Endothelial cell of umbilical vein (primary cell): ENCODE data around the gene CALY. TPM values are rescaled to one million over a fixed set of nuclear protein-coding genes. Genes with fewer than 3 reads are reported as not detected.

Experiments used
- BruUV-seq: library from RNA; stranded (reverse); fragments of 400-500 nt; replicated peaks from 2 replicates; lab custom pipeline; 2021; lab: Mats Ljungman, UMichigan
- CTCF ChIA-PET: fragments of 300-600, 350-600 bp; sonication (Branson Sonifier 250); formaldehyde crosslinking; loops from one replicate; lab custom pipeline; 2021; ENCODE audit warnings: antibody characterized with exemption, inconsistent platforms; lab: Charles Lee
- POLR2A ChIA-PET: fragments of 300-600, 350-600 bp; sonication (Branson Sonifier 250); formaldehyde crosslinking; loops from one replicate; lab custom pipeline; 2021; ENCODE audit warnings: antibody characterized with exemption, inconsistent platforms; lab: Charles Lee
- DNase-seq: peaks from one replicate; pipeline ENCODE4 v3.0.0-alpha.2; 2011; ENCODE audit warnings: low read depth, low spot score
- FAIRE-seq: peaks from 2 replicates; lab custom pipeline; 2011; peaks lifted over from hg19 to GRCh38; lab: Jason Lieb, UNC
- H2AFZ ChIP-seq: 2 replicates; pipeline ENCODE4 v1.6.0; 2012; ENCODE audit warnings: low read depth, low read length, control low read depth, inconsistent platforms
- H3K27ac ChIP-seq: 2 replicates; pipeline ENCODE4 v1.5.1; 2011; ENCODE audit warnings: low read depth, mild to moderate bottlenecking, control low read depth, low read length, moderate library complexity; ENCODE audit not compliant: insufficient read depth
- H3K27me3 ChIP-seq, 2 experiments: 2 replicates each; pipeline versions ENCODE4 v1.6.0 to v1.6.1; 2011; ENCODE audit warnings: low read length in 2 of 2, mixed read lengths in 1 of 2; ENCODE audit not compliant: control insufficient read depth in 2 of 2, insufficient read depth in 2 of 2
- H3K36me3 ChIP-seq, 2 experiments: 2 replicates in 1 of 2; 3 replicates in 1 of 2; pipeline ENCODE4 v1.5.1; 2011; ENCODE audit warnings: low read length in 2 of 2, mild to moderate bottlenecking in 1 of 2, moderate library complexity in 1 of 2; ENCODE audit not compliant: control insufficient read depth in 2 of 2, insufficient read depth in 2 of 2; ENCODE audit errors: extremely low read depth in 1 of 2
- H3K4me1 ChIP-seq: 3 replicates; pipeline ENCODE4 v1.5.1; 2011; ENCODE audit warnings: mild to moderate bottlenecking, low read length; ENCODE audit not compliant: control insufficient read depth, insufficient read depth; ENCODE audit errors: extremely low read depth
- H3K4me2 ChIP-seq: 2 replicates; pipeline ENCODE4 v1.6.1; 2011; ENCODE audit warnings: low read length, control low read depth, mixed read lengths; ENCODE audit not compliant: insufficient read depth
- H3K4me3 ChIP-seq, 3 experiments: fragments of 200-600 bp in 1 of 3; sonication (generic), shearing (Covaris generic) in 1 of 3; replicated peaks in 1 of 3; 2 replicates each; pipeline ENCODE4 v1.5.1; 2011 to 2016; ENCODE audit warnings: control low read depth in 3 of 3, low read length in 3 of 3, mild to moderate bottlenecking in 2 of 3, inconsistent platforms in 1 of 3, low read depth in 1 of 3, moderate library complexity in 1 of 3; ENCODE audit not compliant: insufficient read depth in 1 of 3
- H3K79me2 ChIP-seq: 2 replicates; pipeline ENCODE4 v1.6.0; 2012; ENCODE audit warnings: low read length, inconsistent platforms; ENCODE audit not compliant: control insufficient read depth, insufficient read depth
- H3K9ac ChIP-seq: replicated peaks from 2 replicates; pipeline ENCODE3; 2011; ENCODE audit warnings: low read length, control low read depth; ENCODE audit not compliant: insufficient read depth; ENCODE audit errors: extremely low read depth
- H3K9me1 ChIP-seq: replicated peaks from 3 replicates; pipeline ENCODE4 v1.6.0; 2011; ENCODE audit warnings: mild to moderate bottlenecking, low read length; ENCODE audit not compliant: control insufficient read depth, insufficient read depth; ENCODE audit errors: extremely low read depth
- H3K9me3 ChIP-seq: replicated peaks from 2 replicates; pipeline ENCODE4 v1.5.1; 2012; ENCODE audit warnings: low read length, inconsistent platforms; ENCODE audit not compliant: control insufficient read depth, insufficient read depth
- H4K20me1 ChIP-seq: replicated peaks from 2 replicates; pipeline ENCODE3; 2011; ENCODE audit warnings: mild to moderate bottlenecking, low read length; ENCODE audit not compliant: control insufficient read depth, insufficient read depth; ENCODE audit errors: extremely low read depth
- EZH2 ChIP-seq: IDR thresholded peaks from 2 replicates; pipeline ENCODE4 v1.6.1; 2012; ENCODE audit warnings: borderline replicate concordance, low read depth, mild to moderate bottlenecking, moderate library complexity, low read length, inconsistent platforms; ENCODE audit not compliant: severe bottlenecking
- FOS ChIP-seq: IDR thresholded peaks from 2 replicates; pipeline ENCODE4 v1.6.1; 2011; ENCODE audit warnings: mild to moderate bottlenecking, low read length, moderate library complexity, borderline replicate concordance; ENCODE audit not compliant: insufficient read depth
- GATA2 ChIP-seq: IDR thresholded peaks from 2 replicates; pipeline ENCODE4 v1.7.0; 2011; ENCODE audit warnings: low read depth, mild to moderate bottlenecking, moderate library complexity, mixed read lengths, low read length; ENCODE audit not compliant: insufficient read length, insufficient read depth
- JUN ChIP-seq: IDR thresholded peaks from 2 replicates; pipeline ENCODE4 v1.6.1; 2011; ENCODE audit warnings: borderline replicate concordance, low read depth; ENCODE audit not compliant: insufficient read length, insufficient read depth
- MYC ChIP-seq: IDR thresholded peaks from one replicate; pipeline ENCODE4 v1.6.1; 2011; ENCODE audit warnings: mild to moderate bottlenecking, low read depth, low read length
- POLR2A ChIP-seq: IDR thresholded peaks from 2 replicates; pipeline ENCODE4 v1.6.1; 2012; ENCODE audit warnings: low read depth, mild to moderate bottlenecking, control low read depth, low read length
- POLR2AphosphoS5 ChIP-seq: IDR thresholded peaks from 2 replicates; pipeline ENCODE4 v1.6.1; 2012; ENCODE audit warnings: low read depth, mild to moderate bottlenecking, control low read depth, low read length, moderate library complexity; ENCODE audit not compliant: insufficient read depth
- dilution Hi-C: fragments of 300-500 bp; cut with MboI; formaldehyde crosslinking; loops from one replicate; pipeline ENCODE4 v1.15.0; 2019; ENCODE audit warnings: low sequenced_read_pairs; ENCODE audit not compliant: extremely low pct_ligation_motif_present
- intact Hi-C: fragments of 100-400 bp; cut with micrococcal nuclease; formaldehyde crosslinking; loops from one replicate; pipeline ENCODE4 v1.10.0; 2022
- polyA plus RNA-seq, 4 experiments: library from polyadenylated mRNA; depleted of rRNA in 3 of 4; stranded (reverse) in 3 of 4; unstranded in 1 of 4; fragments of >200 nt; gene quantifications; 2 replicates each; pipeline versions ENCODE4 v1.2.1 to v1.2.3, GENCODE V29; 2011 to 2012; ENCODE audit warnings: missing spikeins in 1 of 4
- total RNA-seq: library from RNA; stranded (reverse); gene quantifications from 2 replicates; pipeline ENCODE4 v1.2.3, GENCODE V29; 2021
- TF ChIP-seq, protein P1 (sequence below), 2 donors: IDR thresholded peaks; 1 replicate in 1 of 2; 2 replicates in 1 of 2; pipeline ENCODE4 v1.5.1; 2011; ENCODE audit warnings: low read length in 2 of 2, mild to moderate bottlenecking in 2 of 2, moderate library complexity in 2 of 2, control low read depth in 1 of 2, inconsistent platforms in 1 of 2, low read depth in 1 of 2; ENCODE audit not compliant: insufficient read depth in 1 of 2; ENCODE audit errors: extremely low read depth in 1 of 2
- TF ChIP-seq, protein P2 (sequence below): IDR thresholded peaks from 2 replicates; pipeline ENCODE4 v1.6.1; 2011; ENCODE audit not compliant: insufficient read depth, insufficient read length

The CALY gene
- total and polyA plus RNA-seq, 2 donors (not counting 3 experiments of a cell fraction or from before 2014, with no cell fraction given) = not detected

DNA sequence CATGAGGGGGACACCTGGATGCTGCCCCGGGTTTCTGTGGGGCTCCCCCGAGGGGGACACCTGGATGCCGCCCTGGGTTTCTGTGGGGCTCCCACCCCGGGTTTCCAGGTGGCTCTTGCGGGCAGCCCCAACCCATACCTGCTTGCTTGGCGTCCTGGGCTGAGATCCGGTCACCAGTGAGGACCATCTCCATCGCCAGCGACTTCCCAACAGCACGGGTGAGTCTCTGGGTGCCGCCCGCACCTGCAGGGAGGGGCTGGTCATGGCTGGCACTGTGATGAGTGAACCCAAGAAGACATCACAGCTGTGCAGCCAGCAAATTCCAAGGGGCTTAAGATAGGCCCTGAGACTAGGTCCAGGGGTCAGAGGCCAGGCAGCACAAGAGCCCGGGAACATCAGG lies 30.1 kb upstream of the CALY start:
- no peak overlapping the region for H3K27ac ChIP-seq

More for the DNA sequence above, 30.1 kb upstream of the CALY start:
- ChIA-PET CTCF (no interaction called here), POLR2A (no interaction called here)
- Histone ChIP-seq H3K36me3 (peaks cover 2 to 47% of the 10 kb centered on the region in 2 experiments), H3K9ac (no peak overlapping the region), H3K9me1 (no peaks in the 10 kb centered on the region), H3K27me3 (no peaks in the 10 kb centered on the region), H3K79me2 (no peaks in the 10 kb centered on the region), H4K20me1 (no peaks in the 10 kb centered on the region), H3K4me2 (no peak overlapping the region), H3K4me3 (no peak overlapping the region), H2AFZ (no peak overlapping the region), H3K9me3 (no peaks in the 10 kb centered on the region), H3K4me1 (no peaks in the 10 kb centered on the region)
- intact Hi-C loops (no loop called here), dilution Hi-C loops (no loop called here)
- TF ChIP-seq FOS (no peak), POLR2A (no peak), MYC (no peak), POLR2AphosphoS5 (no peak), EZH2 (no peak), JUN (no peak), GATA2 (no peak)
- TF ChIP-seq, protein P1, sequence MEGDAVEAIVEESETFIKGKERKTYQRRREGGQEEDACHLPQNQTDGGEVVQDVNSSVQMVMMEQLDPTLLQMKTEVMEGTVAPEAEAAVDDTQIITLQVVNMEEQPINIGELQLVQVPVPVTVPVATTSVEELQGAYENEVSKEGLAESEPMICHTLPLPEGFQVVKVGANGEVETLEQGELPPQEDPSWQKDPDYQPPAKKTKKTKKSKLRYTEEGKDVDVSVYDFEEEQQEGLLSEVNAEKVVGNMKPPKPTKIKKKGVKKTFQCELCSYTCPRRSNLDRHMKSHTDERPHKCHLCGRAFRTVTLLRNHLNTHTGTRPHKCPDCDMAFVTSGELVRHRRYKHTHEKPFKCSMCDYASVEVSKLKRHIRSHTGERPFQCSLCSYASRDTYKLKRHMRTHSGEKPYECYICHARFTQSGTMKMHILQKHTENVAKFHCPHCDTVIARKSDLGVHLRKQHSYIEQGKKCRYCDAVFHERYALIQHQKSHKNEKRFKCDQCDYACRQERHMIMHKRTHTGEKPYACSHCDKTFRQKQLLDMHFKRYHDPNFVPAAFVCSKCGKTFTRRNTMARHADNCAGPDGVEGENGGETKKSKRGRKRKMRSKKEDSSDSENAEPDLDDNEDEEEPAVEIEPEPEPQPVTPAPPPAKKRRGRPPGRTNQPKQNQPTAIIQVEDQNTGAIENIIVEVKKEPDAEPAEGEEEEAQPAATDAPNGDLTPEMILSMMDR (IDR thresholded peaks at IDR 0.05; ENCODE audit: extremely low read depth in 1 of 2, insufficient read depth in 1 of 2, low read depth in 1 of 2, low read length in 2 of 2) = no peak
- TF ChIP-seq, protein P2, sequence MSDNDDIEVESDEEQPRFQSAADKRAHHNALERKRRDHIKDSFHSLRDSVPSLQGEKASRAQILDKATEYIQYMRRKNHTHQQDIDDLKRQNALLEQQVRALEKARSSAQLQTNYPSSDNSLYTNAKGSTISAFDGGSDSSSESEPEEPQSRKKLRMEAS = no peak
- BruUV-seq = no TSS peak
- DNase-seq = no peak
- FAIRE-seq = no peak
